Iris pigment epithelial cell (primary cell): ENCODE measurements around the gene IRGC.
"Not testable (repeated sequence)": the region's sequence is repeated elsewhere in the genome, so short reads cannot be mapped to it uniquely, and the experiment has no call there.

Experiments used
- DNase-seq: peaks from one replicate; pipeline ENCODE4 v3.0.0-alpha.2; 2011; ENCODE audit warnings: low read depth

Gene IRGC

DNA sequence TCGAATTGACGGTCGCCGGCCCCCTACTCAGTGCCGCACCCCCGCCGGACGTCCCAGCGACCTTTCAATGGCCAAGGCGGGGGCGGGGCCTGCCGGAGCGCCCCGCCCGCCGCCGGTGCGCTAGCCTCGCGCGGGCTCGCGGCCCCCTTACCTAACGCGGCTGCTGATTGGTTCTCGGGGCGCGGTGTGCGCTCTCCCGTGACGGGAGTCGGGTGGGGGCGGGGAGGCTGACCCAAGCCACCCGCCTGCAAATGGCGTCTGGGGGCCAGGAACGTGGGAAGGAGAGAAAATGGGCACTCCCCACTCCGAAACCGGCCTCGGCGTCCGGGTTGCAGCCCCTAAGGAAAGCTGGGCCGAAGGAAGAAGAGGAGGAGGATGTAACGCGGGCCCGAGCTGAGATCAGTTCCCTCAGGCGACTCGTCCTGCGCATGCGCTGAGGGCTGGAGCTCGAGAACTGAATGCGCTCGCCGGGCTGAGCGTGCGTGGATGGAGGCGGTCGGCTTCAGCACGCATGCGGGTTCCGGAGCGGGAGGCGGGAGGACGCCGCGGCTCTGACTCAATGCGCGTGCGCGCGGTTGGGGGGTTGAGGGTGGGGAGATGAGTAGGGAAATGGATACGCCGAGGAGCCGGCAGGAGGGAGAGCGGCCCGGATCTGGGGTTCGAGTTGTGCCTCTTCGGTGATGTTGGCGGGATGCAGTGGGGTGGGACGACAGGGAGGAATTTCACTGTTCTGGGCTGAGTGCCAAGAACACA, 38.8 kb downstream of the IRGC start, which contains the start of gene SMG9:
TSS of gene SMG9 (minus strand) at position 460 of the 753 bp plus-strand sequence. CDS start 4,221 bp downstream, outside the sequence.
- peak; percentile 95 for DNase-seq

DNA sequence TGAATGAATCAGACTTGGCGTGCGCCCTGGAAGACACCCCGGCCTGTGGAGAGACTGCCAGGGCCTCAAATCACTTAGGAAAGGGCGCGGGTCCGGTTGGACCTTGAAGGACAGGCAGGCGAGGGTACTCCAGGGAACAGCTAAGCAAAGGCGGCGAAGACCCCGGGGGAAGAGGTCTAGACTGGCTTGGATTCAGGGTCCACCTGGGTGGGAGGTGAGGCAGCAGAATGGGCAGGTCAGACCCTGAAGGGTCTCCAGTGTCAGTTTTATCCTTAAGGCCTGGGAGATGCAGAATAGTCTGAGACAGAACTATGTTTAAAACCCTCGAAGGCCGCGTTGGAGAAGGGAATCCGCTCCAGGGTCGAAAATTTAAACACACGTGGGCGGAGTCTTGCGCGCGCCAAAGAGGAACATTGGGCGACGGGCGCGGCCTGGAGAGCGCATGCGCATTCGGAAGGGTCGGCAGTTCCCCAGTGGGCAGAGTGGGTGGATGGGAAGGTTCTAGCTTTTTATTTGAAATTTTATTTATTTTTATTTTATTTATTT, 39.5 kb downstream of the IRGC start:
- DNase-seq: peak; percentile 55

DNA sequence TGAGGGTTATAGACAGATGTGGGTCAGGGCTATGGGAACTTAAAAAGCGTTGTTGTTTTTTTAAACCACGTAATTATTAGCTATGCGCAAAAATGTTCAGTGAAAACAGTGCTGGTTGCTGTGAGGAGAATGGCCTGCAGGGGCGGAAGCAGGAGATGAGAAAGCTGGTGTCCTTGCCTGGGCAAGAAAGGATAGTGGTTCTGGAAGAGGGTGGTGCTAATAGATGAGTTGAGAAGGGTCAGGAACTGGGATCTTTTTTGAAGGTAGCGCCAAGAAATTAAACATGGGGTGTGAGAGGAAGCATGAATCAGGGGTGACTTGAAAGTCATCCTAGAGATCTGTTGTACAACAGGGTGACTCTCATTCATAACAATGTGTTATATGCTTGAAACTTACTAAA, 43.6 kb downstream of the IRGC start:
- peak; percentile 87 for DNase-seq

DNA sequence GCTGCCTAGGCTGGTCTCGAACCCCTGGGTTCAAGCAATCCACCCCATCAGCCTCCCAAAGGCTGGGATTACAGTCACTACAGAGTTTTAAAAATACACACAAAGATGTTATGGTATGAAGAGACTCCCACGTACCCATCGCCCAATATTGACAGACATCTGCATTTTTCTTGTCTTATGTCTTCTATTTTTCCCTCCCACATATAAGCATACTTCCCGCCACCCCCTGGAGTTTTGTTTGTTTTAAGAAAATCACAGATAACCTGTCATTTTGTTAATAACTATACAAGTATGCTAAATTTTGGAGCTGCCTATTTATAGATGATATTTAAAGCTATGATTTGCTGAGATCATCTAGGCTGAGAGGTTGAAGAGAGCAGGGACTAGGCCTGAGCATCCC, 45.1 kb downstream of the IRGC start:
- DNase-seq: peak; percentile 56

DNA sequence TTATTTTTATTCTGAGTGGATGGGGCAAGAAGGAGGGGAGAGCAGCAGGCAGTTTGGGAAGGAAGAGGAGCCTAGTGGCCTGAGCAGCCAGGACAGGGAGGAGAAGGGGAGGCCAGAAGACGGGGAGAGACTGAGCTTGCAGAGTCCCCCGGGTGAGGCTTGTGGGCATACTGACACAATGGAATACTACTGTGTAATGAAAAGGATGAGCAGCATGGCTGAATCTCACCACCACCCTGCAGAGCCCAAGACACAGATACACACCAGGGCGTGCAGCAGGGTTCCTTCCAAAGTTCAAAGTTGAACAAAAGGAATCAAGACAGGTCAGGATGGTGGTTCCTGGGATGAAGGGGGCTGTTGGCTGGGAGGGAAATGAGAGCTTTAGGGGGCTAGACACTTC, 46.9 kb downstream of the IRGC start:
- no peak for DNase-seq

DNA sequence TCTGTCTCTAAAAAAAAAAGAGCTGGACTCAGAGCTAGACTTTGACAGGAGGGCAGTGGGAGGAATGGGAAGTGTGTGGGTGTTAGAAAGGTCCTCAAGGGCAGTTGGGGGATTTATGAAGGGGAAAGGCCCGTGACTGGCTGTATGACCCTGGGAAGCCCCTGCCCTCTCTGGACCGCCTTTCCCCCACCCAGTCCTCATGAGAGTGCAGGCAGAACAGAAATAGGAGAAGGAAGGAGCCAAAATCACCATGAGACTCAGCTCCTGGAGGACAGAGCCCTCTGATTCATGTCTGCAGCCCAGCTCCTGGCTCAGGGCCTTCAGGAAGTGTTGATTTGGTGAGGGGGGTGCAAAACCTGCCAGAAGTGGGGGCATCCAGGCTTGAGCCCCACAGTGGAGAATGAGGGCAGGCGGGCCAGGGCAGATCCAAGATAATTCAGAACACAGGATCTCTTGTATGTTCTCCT, 47.6 kb downstream of the IRGC start:
- DNase-seq: peak; percentile 57

DNA sequence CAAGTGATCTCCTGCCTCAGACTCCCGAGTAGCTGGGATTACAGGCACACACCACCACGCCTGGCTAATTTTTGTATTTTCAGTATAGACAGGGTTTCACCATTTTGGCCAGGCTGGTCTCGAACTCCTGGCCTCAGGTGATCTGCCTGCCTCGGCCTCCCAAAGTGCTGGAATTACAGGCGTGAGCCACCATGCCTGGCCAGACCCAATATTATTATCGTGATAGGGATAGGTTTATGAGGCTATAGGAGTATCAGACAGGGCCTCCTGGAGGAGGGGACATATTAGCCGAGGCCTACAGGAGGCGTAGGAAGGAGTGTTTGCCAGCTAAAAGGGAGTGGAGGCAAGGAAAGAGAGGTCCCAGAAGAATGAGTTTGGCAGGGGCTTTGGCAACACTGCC, 48.8 kb downstream of the IRGC start:
- DNase-seq: not testable (repeated sequence)

DNA sequence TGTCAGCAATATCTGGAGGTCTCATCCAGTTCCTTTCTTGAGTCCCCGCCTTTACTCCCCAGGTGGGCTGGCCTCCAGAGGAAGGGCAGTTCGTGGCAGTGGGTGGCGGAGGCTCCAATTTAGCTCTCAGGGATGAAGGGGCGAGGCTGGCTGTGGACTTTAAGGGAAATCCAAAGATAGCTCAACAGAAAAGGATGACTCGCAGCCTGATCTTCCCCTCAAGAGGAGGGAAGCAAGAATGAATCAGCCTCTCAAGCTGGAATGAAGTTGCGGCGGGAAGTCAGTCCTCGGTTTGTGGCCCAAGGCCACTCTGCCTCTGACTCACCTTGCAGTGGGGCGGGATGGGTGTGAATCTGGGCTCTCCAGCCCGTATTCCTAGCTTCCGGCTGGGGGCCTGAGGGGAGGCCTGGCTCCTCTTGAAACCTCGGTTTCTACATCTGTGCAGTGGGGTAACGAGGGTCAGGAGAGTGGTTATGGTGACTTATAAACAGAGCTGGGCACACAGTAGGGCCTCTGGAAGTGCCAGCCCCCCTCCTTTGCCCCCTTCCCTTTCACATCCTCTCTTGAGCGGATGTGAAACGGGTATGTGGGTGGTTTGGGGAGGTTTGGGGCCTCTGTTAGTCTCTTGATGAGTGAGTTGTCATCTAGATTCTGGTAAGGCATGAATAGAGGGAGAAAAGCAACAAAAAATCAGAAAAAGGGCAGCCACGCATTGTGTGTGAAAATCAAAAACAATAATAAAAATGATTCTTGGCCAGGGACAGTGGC, 49.4 kb downstream of the IRGC start:
- DNase-seq: peak; percentile 98

DNA sequence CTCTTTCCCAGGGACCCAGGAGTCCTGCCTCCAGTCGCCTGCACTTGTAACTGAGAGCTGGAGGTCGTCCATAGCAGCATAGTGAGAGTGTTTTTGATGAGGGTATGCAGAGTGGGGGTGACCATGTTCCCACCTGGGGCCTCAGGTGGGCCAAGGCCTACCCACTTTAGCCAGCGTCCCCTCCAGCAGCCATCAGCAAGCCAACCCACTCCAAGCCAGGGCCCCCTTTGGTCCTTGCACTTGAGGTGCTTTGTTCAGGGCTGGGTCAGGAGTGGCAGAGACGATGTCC, 50.8 kb downstream of the IRGC start:
- DNase-seq: no peak

DNA sequence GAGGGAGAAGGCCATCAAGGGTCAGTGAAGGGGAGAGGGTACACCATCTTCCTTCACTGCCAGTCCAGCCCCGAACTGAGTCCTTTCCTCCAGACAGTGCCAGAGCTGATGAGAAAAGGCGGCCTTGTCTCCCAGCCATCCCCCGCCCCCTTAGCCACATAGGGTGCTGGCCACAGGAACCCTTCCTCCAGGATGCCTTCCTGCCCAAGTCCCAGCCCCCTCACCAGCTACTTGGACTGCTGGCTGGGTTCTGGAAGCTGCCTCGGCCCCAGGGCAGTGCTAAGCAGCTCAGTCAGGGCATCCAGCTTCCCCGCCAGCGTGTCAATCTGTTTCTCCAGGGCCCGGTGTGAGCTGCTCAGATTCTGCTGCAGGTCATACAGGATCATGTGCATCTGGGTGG, 51.4 kb downstream of the IRGC start:
- no peak for DNase-seq

DNA sequence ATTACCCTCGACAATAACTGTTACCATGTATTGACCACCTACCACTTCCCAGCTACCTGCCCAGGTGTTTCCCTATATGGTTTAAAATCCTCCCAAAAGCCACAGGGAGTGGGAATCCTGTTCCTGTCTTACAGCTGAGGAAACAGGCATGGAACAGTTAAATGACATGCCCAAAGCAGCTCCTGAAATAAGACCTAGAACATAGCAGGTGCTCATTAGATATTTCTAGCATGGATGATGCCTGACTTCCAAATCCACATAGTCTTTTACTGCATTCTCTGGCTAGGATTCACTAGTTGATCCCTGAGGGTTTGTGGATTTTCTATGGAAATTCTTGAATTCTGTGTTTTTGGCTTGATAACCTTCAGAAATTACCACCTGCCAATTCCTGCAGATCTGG, 51.9 kb downstream of the IRGC start:
- no peak for DNase-seq

DNA sequence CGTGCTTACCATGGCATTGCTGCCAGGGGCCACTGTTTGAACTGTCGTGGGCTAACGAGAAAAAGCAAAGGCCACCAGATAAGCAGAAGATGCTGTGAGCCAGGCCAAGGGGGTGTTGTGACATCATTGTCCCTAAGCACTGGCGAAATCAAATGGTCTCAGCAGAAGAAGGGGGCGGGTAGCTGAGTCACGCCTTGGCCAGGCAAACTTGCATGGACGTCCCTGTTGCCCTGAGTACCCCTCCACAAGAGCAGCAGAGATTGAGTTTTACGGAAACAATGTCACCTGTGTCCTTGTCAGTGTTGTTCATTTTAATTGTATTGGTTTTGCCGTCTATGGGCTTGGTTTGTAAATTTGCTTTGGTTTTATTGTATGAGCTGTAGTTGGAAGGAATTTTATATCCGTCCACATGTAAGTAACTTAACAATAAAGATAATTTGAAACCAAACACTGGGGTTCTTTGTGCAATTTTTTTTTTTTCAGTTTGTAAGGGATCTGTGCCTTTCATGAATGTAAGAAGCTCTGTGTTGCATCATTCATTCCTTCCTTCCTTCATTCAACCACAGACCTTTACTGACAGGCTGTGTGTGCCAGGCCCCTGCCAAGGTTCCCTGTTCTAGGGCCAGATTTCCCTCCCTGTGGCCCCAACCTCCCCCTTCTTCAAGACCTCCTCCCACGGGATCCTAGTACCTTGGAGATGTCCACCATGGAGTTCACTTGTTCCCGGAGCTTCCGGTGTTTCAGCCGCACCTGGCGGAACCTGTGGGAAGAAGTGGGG, 52.6 kb downstream of the IRGC start:
- no peak for DNase-seq

DNA sequence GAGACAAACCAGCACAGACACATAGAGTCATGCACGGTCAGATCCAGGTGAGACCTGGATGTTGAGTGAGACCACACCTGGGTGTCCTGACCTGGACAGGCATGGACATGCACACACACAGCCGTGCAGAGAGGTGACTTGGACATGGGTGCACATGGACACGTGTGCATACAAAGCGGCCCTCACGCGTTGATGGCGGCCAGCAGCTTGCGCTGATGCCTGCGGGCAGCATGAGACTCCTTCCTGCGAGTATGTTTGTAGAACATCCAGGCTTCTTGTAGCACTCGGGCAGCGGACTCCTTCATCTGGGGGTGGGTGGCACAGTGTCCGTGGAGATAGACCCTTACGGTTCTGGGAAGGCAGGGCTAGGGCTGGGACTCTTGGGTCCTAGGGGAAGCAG, 53.4 kb downstream of the IRGC start:
- DNase-seq: no peak
